Mesenteric fat pad (tissue), 1 donor: ENCODE data around the gene PIRT. TPM values are rescaled to one million over a fixed set of nuclear protein-coding genes. Genes with fewer than 3 reads are reported as not detected.
"Not testable (repeated sequence)": the region's sequence is repeated elsewhere in the genome, so short reads cannot be mapped to it uniquely, and the experiment has no call there.

Experiments
- DNase-seq: peaks from one replicate; pipeline ENCODE4 v3.0.0-alpha.2; 2020; ENCODE audit warnings: low spot score
- long read RNA-seq: library from polyadenylated mRNA; unstranded; transcript quantifications from one replicate; pipeline ENCODE4 v2.0.0, GENCODE V29; 2020
- total RNA-seq: library from RNA; stranded (reverse); fragmentation: NEBNext Ultra II Directional; extraction: Animal tissue kit (Norgen Biotek cat#: 25700); gene quantifications from one replicate; pipeline ENCODE4 v1.2.1, GENCODE V29; 2021
- donor health status: DM: yes; HTN: yes; CAD: no.

Gene PIRT
- not detected for total RNA-seq
- long read RNA-seq, result 0 reads

GRCh38 chr17:10837921-10838320 is at the start of gene PIRT:
Gene PIRT, minus strand, starts transcription at chr17:10838087. Its CDS starts 12,442 bp downstream, at chr17:10825645.
- no peak for DNase-seq

GRCh38 chr17:10881959-10882358 is 44.1 kb upstream of the PIRT start:
- no peak for DNase-seq

- no peak for DNase-seq
Observed at GRCh38 chr17:10879190-10879836, 41.4 kb upstream of the PIRT start.

- no peak for DNase-seq
Observed at GRCh38 chr17:10875984-10876555, 38.2 kb upstream of the PIRT start.

- no peak for DNase-seq
Observed at GRCh38 chr17:10875430-10875851, 37.6 kb upstream of the PIRT start.

GRCh38 chr17:10871914-10872313 is 34.0 kb upstream of the PIRT start:
- no peak for DNase-seq

- no peak for DNase-seq
Observed at GRCh38 chr17:10870336-10871050, 32.6 kb upstream of the PIRT start.

GRCh38 chr17:10868744-10869143 is 30.9 kb upstream of the PIRT start:
- not testable (repeated sequence) for DNase-seq

- DNase-seq, result no peak
Observed at GRCh38 chr17:10859051-10859450, 21.2 kb upstream of the PIRT start.

- DNase-seq, result no peak
Observed at GRCh38 chr17:10857976-10858375, 20.1 kb upstream of the PIRT start.

- not testable (repeated sequence) for DNase-seq
Observed at GRCh38 chr17:10846636-10847035, 8.7 kb upstream of the PIRT start.

- DNase-seq, result no peak
Observed at GRCh38 chr17:10845388-10845751, 7.5 kb upstream of the PIRT start.

- DNase-seq, result no peak
Observed at GRCh38 chr17:10844621-10845387, 6.9 kb upstream of the PIRT start.

GRCh38 chr17:10843811-10844210 is 5.9 kb upstream of the PIRT start:
- DNase-seq, result no peak

- no peak for DNase-seq
Observed at GRCh38 chr17:10842658-10843057, 4.8 kb upstream of the PIRT start.

GRCh38 chr17:10838682-10839081 is 795 bp upstream of the PIRT start:
- no peak for DNase-seq

GRCh38 chr17:10836966-10837590 is 809 bp downstream of the PIRT start:
- no peak for DNase-seq

- DNase-seq, result no peak
Observed at GRCh38 chr17:10836145-10836544, 1.7 kb downstream of the PIRT start.

GRCh38 chr17:10831696-10832095 is 6.2 kb downstream of the PIRT start:
- DNase-seq, result no peak

GRCh38 chr17:10827898-10828552 is 9.9 kb downstream of the PIRT start:
- no peak for DNase-seq

- DNase-seq, result no peak
Observed at GRCh38 chr17:10824874-10825273, 13.0 kb downstream of the PIRT start.
